AG09319 (cell line): ENCODE results near the gene POC1A.

ENCODE experiments used
- DNase-seq: peaks from one replicate; pipeline ENCODE4 v3.0.0-alpha.2; 2010; ENCODE audit warnings: low read depth; ENCODE audit errors: extremely low read depth
- TF ChIP-seq, protein P1 (sequence below): IDR thresholded peaks from 2 replicates; pipeline ENCODE4 v1.5.1; 2011; ENCODE audit warnings: low read depth, mild to moderate bottlenecking, inconsistent platforms, low read length, moderate library complexity

POC1A gene

GRCh38 chr3:52190294-52191074 is 36.3 kb upstream of the POC1A start:
- TF ChIP-seq, protein P1, sequence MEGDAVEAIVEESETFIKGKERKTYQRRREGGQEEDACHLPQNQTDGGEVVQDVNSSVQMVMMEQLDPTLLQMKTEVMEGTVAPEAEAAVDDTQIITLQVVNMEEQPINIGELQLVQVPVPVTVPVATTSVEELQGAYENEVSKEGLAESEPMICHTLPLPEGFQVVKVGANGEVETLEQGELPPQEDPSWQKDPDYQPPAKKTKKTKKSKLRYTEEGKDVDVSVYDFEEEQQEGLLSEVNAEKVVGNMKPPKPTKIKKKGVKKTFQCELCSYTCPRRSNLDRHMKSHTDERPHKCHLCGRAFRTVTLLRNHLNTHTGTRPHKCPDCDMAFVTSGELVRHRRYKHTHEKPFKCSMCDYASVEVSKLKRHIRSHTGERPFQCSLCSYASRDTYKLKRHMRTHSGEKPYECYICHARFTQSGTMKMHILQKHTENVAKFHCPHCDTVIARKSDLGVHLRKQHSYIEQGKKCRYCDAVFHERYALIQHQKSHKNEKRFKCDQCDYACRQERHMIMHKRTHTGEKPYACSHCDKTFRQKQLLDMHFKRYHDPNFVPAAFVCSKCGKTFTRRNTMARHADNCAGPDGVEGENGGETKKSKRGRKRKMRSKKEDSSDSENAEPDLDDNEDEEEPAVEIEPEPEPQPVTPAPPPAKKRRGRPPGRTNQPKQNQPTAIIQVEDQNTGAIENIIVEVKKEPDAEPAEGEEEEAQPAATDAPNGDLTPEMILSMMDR: no peak
- peak; percentile 39 for DNase-seq

DNA sequence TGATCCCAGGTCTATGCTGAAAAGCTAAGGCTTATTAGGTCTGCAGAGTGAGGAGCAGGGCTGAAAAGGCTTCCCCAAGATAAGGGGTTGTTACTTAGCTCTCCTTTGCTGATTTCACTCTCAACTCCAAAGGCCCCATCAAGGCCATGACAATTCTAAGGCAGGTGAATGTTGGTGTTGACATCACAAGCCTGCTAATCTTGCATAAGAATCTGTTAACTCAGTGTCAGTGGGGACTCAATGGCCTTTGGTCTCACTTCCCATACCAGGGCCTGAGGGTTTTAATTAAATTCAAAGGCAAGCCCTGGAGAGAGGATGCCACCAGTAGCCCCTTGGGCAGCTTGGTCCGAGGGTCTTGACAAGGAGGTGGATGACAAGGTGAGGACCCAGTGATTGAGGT is 34.3 kb upstream of the POC1A start:
- DNase-seq: no peak
- TF ChIP-seq, protein P1: no peak

DNA sequence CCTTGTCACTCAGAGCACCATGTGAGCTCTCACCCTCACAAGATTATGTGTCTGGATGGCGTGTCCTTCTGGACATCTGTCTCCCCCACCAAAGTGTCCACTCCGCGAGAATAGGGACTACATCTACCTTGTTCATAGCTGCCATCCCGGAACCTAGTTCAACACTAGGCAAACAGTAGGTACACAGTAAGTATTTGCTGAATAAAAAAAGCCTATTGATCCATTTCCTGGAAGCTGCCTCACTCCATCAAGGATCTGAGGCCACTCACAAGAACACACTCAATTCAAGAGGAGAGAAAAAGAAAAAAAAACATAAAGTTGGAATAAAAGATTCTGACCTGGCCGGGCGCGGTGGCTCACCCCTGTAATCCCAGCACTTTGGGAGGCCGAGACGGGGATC is 32.5 kb upstream of the POC1A start:
- DNase-seq: no peak
- TF ChIP-seq, protein P1: no peak

DNA sequence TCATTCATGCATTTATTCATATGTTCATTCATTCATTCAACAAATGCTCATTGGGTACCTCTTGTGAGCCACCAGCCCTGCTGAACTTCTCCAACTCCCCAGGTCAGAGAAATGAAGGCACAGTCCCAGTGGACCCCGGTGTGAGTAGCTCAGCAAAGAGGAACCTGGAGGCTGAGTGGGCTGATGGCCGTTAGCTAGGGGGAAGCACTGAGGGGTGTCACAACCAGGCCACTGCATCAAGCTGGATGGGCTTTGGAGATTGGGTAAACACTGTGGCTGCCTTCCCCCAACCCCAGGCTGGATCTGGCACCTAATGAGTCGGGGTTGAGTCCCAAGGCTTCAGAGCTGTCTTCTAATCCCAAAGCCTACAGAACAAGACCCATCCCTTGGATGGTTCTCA is 31.6 kb upstream of the POC1A start:
- TF ChIP-seq, protein P1: no peak
- DNase-seq: no peak

DNA sequence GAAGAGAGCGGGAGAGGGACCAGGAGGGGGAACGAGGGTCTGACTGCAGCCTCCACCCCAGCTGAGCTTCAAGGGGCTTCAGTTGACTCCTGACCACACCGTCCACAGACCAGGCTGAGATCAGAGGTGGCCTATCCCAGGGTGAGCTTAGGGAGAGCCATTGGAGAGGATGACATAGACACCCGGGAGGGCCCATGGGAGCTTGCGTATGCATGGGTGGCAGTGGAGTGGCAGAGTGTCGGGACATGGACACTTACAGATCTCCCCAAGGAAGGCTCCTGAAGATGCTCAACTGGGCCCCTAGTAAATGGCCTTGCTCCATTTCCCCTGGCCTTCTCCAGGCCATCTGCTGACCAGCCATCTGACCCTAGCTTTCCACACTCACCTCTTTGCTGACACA is 31.1 kb upstream of the POC1A start:
- no peak for DNase-seq
- TF ChIP-seq, protein P1: no peak

GRCh38 chr3:52184690-52185089 is 30.5 kb upstream of the POC1A start:
- no peak for DNase-seq
- TF ChIP-seq, protein P1: no peak

DNA sequence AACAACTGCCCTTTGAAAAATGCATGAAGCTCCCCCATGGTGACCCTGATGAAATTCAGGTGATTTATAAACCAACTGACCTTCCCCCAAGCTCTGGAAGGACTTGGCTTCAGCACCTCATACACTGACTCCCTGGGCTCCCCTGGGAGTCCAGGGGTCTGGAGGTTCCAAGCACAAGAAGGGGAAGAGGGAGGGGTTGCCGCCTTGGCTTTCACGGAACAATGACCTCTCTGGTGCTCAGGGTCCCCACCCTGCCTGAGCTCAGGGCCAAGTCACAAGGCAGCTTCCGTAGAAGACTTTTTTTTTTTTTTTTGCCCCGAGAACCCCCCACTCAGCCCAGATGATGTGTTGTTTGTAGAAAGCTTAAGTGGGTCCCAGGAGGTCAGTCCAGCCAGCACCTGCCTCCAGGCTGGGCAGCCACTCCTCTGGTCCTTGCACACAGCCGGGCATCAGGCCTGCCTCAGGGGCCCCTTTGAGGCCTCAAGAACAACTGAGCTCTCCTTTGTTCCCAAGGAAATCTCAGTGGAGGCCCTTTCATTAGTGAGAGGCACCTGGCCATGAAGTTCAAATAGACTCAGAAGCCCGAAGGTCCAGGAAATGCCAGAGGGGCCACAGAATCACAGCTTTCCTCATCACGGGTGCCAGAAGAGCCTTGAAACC is 29.7 kb upstream of the POC1A start:
- TF ChIP-seq, protein P1: no peak
- no peak for DNase-seq
